Hematopoietic multipotent progenitor cell treated with erythropoietin and hydrocortisone succinate and interleukin-3 and kit ligand, for 15 days (in vitro differentiated cells): Measurements from ENCODE around the gene TPT1.
A peak's percentile ranks its signal among the peaks of the same experiment; 100 is the strongest.

Experiments
- DNase-seq: peaks from one replicate; pipeline ENCODE4 v3.0.0-alpha.2; 2015; ENCODE audit warnings: low spot score

TPT1 gene

GRCh38 chr13:45333977-45334922 is 6.7 kb downstream of the TPT1 start:
- DNase-seq, result no peak

- DNase-seq, result no peak
Observed at GRCh38 chr13:45333251-45333976, 7.6 kb downstream of the TPT1 start.

GRCh38 chr13:45332831-45333219 is 8.2 kb downstream of the TPT1 start:
- no peak for DNase-seq

GRCh38 chr13:45332036-45332830 is 8.8 kb downstream of the TPT1 start:
- no peak for DNase-seq

GRCh38 chr13:45331692-45332035 is 9.3 kb downstream of the TPT1 start:
- no peak for DNase-seq

- DNase-seq, result no peak
Observed at GRCh38 chr13:45331123-45331619, 9.8 kb downstream of the TPT1 start.

- DNase-seq, result no peak
Observed at GRCh38 chr13:45328661-45329111, 12.3 kb downstream of the TPT1 start.

GRCh38 chr13:45327253-45327955 is 13.6 kb downstream of the TPT1 start:
- DNase-seq, result no peak

- no peak for DNase-seq
Observed at GRCh38 chr13:45325806-45326205, 15.2 kb downstream of the TPT1 start.

- no peak for DNase-seq
Observed at GRCh38 chr13:45320876-45321629, 19.9 kb downstream of the TPT1 start.

- no peak for DNase-seq
Observed at GRCh38 chr13:45316996-45317395, 24.0 kb downstream of the TPT1 start.

GRCh38 chr13:45316338-45316737 is 24.6 kb downstream of the TPT1 start:
- DNase-seq, result no peak

GRCh38 chr13:45315520-45316167 is 25.3 kb downstream of the TPT1 start:
- no peak for DNase-seq

GRCh38 chr13:45314822-45315221 is 26.2 kb downstream of the TPT1 start:
- DNase-seq, result no peak

GRCh38 chr13:45310341-45311131 is 30.4 kb downstream of the TPT1 start:
- no peak for DNase-seq

- no peak for DNase-seq
Observed at GRCh38 chr13:45306966-45307365, 34.0 kb downstream of the TPT1 start.

- no peak for DNase-seq
Observed at GRCh38 chr13:45305079-45305478, 35.9 kb downstream of the TPT1 start.

GRCh38 chr13:45303866-45304265 is 37.1 kb downstream of the TPT1 start:
- no peak for DNase-seq

- peak; percentile 59 for DNase-seq
Observed at GRCh38 chr13:45303026-45303425, 38.0 kb downstream of the TPT1 start.
